ENCODE data around the gene COX14.
"Not testable (repeated sequence)": the region's sequence is repeated elsewhere in the genome, so short reads cannot be mapped to it uniquely, and the experiment has no call there.

The COX14 gene

DNA sequence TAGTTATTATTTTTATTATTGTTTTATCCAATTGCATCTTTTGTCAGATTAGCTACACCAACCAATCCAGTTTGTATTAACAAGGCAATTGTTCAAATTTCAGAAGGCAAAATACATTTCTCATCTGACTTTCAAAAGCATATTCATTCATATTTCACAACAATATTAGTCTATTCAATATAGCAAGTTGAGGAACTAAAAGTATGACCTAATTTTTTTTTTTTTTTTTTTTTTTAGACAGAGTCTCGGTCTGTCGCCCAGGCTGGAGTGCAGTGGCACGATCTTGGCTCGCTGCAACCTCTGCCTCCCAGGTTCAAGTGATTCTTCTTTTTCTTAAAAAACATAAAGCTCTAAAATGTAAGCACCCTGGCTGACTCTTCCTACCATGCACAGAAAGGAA, 17.3 kb downstream of the COX14 start:
- TF ChIP-seq, protein P1, sequence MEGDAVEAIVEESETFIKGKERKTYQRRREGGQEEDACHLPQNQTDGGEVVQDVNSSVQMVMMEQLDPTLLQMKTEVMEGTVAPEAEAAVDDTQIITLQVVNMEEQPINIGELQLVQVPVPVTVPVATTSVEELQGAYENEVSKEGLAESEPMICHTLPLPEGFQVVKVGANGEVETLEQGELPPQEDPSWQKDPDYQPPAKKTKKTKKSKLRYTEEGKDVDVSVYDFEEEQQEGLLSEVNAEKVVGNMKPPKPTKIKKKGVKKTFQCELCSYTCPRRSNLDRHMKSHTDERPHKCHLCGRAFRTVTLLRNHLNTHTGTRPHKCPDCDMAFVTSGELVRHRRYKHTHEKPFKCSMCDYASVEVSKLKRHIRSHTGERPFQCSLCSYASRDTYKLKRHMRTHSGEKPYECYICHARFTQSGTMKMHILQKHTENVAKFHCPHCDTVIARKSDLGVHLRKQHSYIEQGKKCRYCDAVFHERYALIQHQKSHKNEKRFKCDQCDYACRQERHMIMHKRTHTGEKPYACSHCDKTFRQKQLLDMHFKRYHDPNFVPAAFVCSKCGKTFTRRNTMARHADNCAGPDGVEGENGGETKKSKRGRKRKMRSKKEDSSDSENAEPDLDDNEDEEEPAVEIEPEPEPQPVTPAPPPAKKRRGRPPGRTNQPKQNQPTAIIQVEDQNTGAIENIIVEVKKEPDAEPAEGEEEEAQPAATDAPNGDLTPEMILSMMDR (IDR thresholded peaks at IDR 0.05; ENCODE audit: insufficient read depth, low read depth, low read length, missing control alignments) = no peak
- H3K4me3 ChIP-seq (ENCODE audit: low read depth, low read length) = no peak overlapping the region
- no peak for DNase-seq (ENCODE audit: low read depth)

DNA sequence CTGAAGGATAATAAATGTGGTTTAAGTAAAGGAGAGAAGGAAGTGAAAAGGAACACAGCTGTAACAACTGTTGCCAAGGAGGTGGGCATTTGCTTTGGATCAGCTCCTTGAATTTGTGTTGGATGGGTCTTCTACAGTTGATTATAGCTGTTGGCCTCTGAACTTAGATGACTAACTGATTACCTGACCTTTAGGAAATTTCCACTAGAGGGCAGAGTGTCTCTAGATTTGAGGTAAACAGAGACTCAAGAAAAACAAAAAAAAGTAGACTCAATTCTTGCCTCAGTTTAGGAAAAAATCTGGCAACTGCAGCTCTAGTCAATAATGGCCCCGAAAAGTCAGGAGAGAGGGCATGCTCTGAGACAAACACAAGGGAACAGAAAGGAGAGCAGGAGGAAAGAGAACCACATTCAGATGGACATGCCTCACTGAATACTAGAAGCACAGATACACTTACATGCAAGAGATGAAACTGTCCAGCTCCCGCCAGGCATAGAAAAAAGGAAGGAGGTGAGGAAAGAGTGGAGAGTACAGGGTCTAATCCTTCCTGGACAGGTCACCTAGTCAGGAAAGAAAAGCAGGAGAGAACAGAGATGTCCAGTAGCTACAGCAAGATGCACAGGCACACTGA, 20.6 kb downstream of the COX14 start:
- DNase-seq (ENCODE audit: low read depth) = peak; percentile 66
- no peak overlapping the region for H3K4me3 ChIP-seq (ENCODE audit: low read depth, low read length)

DNA sequence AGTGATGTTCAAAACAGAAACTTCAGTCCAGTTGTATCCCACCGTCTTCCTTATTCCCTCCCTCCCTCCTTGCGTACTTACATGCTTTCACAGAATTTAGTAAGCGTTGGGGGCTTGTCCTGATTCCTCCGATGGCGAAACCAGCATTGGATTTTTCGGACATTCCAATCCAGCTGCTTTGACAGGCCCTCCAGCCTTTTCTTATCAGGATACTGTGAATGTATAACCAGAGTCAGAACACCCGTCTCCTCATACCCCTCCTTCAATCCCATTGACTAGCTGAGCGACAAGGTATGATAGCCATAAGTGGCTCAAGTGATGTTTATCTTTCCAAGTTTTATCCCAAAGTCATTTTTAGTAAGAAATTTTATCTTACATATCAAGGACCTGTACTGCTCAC, 31.0 kb downstream of the COX14 start:
- no peak overlapping the region for H3K4me3 ChIP-seq (ENCODE audit: low read depth, low read length)
- no peak for DNase-seq (ENCODE audit: low read depth)
- TF ChIP-seq, protein P1 (IDR thresholded peaks at IDR 0.05; ENCODE audit: insufficient read depth, low read depth, low read length, missing control alignments) = no peak

More for the DNA sequence above, 20.6 kb downstream of the COX14 start:
- TF ChIP-seq, protein P1 (IDR thresholded peaks at IDR 0.05; ENCODE audit: insufficient read depth, low read depth, low read length, missing control alignments) = peak; percentile 54

DNA sequence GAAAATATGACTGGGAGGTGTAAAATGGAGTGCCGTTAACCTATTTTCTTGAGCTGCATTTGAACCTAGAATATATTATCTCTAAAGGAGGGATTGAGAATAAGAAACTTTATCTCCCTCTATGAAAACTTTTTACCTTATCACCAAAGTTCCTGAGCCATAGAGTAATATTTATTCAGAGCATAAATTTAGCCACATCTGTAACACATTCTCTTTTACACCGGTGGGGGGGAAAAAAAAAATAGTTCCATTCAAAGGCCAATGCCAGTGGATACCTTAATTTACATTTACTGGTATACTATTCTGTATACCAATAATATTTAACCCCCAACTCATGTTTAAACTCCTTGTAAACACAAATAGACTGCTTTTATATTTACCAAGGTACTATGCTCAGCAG, 33.4 kb downstream of the COX14 start:
- H3K4me3 ChIP-seq (ENCODE audit: low read depth, low read length) = no peak overlapping the region
- no peak for DNase-seq (ENCODE audit: low read depth)
- TF ChIP-seq, protein P1 (IDR thresholded peaks at IDR 0.05; ENCODE audit: insufficient read depth, low read depth, low read length, missing control alignments) = no peak

DNA sequence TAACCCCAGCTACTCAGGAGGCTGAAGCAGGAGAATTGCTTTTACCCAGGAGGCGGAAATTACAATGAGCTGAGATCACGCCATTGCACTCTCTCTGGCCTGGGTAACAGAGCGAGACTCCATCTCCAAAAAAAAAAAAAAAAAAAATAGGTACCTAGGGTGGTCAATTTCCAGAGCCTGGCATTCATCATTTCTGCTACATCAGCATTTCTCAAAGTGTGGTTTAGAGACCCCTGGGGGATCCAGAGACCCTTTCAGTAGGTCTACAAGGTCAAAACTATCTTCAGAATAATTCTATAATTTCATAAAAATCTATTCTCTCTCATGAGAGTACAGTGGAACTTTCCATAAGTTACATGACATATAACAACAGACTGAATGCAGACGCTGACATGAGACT, 35.2 kb downstream of the COX14 start:
- DNase-seq (ENCODE audit: low read depth) = no peak
- TF ChIP-seq, protein P1 (IDR thresholded peaks at IDR 0.05; ENCODE audit: insufficient read depth, low read depth, low read length, missing control alignments) = no peak
- H3K4me3 ChIP-seq (ENCODE audit: low read depth, low read length) = no peak overlapping the region

DNA sequence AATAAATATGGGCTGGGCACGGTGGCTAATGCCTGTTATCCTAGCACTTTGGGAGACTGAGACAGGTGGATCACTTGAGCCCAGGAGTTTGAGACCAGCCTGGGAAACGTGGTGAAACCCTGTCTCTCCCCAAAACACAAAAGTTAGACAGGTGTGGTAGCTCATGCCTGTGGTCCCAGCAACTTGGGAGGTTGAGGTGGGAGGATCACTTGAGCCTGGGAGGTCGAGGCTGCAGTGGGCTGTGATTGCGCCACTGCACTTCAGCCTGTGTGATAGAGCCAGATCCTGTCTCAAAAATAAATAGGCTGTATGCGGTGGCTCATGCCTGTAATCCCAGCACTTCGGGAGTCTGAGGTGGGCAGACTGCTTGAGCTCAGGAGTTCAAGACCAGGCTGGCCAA, 36.0 kb downstream of the COX14 start:
- not testable (repeated sequence) for DNase-seq (ENCODE audit: low read depth)

DNA sequence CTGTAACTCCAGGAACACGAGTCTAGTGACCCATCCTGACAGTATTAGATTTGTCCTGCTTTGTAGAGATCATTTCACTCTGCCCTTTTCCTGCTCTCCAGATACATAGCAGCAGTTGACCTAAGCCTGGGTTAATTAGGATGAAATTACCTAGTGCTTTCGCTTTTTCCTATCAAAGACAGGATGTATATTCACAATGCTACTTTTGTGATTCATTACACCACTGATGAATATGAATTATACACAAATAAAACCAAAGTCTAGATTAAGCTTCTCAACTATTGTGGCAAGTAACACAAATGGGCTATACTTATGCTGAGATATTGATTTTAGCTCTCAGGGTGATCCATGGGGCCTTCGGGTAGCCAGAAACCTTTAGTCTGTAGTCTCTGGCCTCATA, 37.3 kb downstream of the COX14 start:
- DNase-seq (ENCODE audit: low read depth) = no peak
- no peak overlapping the region for H3K4me3 ChIP-seq (ENCODE audit: low read depth, low read length)
- TF ChIP-seq, protein P1 (IDR thresholded peaks at IDR 0.05; ENCODE audit: insufficient read depth, low read depth, low read length, missing control alignments) = no peak

More for the DNA sequence above, 36.0 kb downstream of the COX14 start:
- not testable (repeated sequence) for H3K4me3 ChIP-seq (ENCODE audit: low read depth, low read length)

All from GM12865 (cell line).